Activated T-cell treated with anti-CD3 and anti-CD28 coated beads, Interleukin-2, amount 50 U/mL, for 72 hours (primary cell): ENCODE data around the gene DISP3. TPM values are rescaled to one million over a fixed set of nuclear protein-coding genes. Genes with fewer than 3 reads are reported as not detected.

ENCODE experiments used
- ATAC-seq, 2 donors: fragments of 150-1000 bp; cut with Tn5 transposase; replicated peaks in 1 of 2; 2 replicates each; pipeline ENCODE4 v1.10.0; 2021; ENCODE audit warnings: moderate library complexity in 2 of 2, mild to moderate bottlenecking in 1 of 2
- DNase-seq, 2 donors: peaks; one replicate each; pipeline ENCODE4 v3.0.0; 2021 to 2022; ENCODE audit warnings: mixed read lengths in 1 of 2
- H3K27ac Mint-ChIP-seq: one replicate; pipeline ENCODE4 v1.8.0; 2022; ENCODE audit warnings: mild to moderate bottlenecking, moderate library complexity, mixed read lengths
- H3K27me3 Mint-ChIP-seq: one replicate; pipeline ENCODE4 v1.8.0; 2022; ENCODE audit warnings: low read depth, mixed read lengths
- H3K36me3 Mint-ChIP-seq, 2 donors: one replicate each; pipeline ENCODE4 v1.8.0; 2022; ENCODE audit warnings: mixed read lengths in 2 of 2, mild to moderate bottlenecking in 1 of 2; ENCODE audit not compliant: insufficient read depth in 2 of 2
- H3K4me1 Mint-ChIP-seq: one replicate; pipeline ENCODE4 v1.8.0; 2022; ENCODE audit warnings: low read depth, mixed read lengths
- H3K4me3 Mint-ChIP-seq, 2 donors: one replicate each; pipeline ENCODE4 v1.8.0; 2022; ENCODE audit warnings: mild to moderate bottlenecking in 2 of 2, mixed read lengths in 2 of 2, moderate library complexity in 2 of 2
- H3K9me3 Mint-ChIP-seq, 2 donors: one replicate each; pipeline ENCODE4 v1.8.0; 2022; ENCODE audit warnings: mixed read lengths in 2 of 2
- total RNA-seq, 2 donors: library from RNA; stranded (reverse); gene quantifications; one replicate each; pipeline ENCODE4 v1.2.3, GENCODE V29; 2022

Gene DISP3
- total RNA-seq, 2 donors from 2014 or later, result 0.42 to 0.46 TPM

GRCh38 chr1:11466416-11466815, 12.5 kb upstream of the DISP3 start:
- Mint-ChIP-seq H3K27ac (no peak overlapping the region), H3K4me3 (no peak overlapping the region), H3K4me1 (no peaks in the 10 kb centered on the region), H3K27me3 (no peaks in the 10 kb centered on the region), H3K36me3 (no peaks in the 10 kb centered on the region), H3K9me3 (no peaks in the 10 kb centered on the region)
- DNase-seq (no peak), ATAC-seq (no peak)

GRCh38 chr1:11468878-11469277, 10.1 kb upstream of the DISP3 start:
- Mint-ChIP-seq H3K9me3 (no peaks in the 10 kb centered on the region), H3K27ac (no peak overlapping the region), H3K27me3 (no peaks in the 10 kb centered on the region), H3K36me3 (no peaks in the 10 kb centered on the region), H3K4me3 (no peak overlapping the region), H3K4me1 (no peaks in the 10 kb centered on the region)
- DNase-seq, result no peak
- no peak for ATAC-seq

- Mint-ChIP-seq H3K9me3 (no peaks in the 10 kb centered on the region), H3K27ac (no peak overlapping the region), H3K4me3 (no peak overlapping the region), H3K4me1 (no peaks in the 10 kb centered on the region), H3K36me3 (no peaks in the 10 kb centered on the region), H3K27me3 (no peaks in the 10 kb centered on the region)
- ATAC-seq (no peak), DNase-seq (no peak)
Measured at GRCh38 chr1:11470912-11471311, 8.0 kb upstream of the DISP3 start.

- Mint-ChIP-seq H3K27me3 (no peaks in the 10 kb centered on the region), H3K36me3 (no peaks in the 10 kb centered on the region)
Measured at GRCh38 chr1:11471473-11471872, 7.5 kb upstream of the DISP3 start.

GRCh38 chr1:11472284-11472683, 6.7 kb upstream of the DISP3 start:
- Mint-ChIP-seq H3K9me3 (no peaks in the 10 kb centered on the region), H3K27me3 (no peaks in the 10 kb centered on the region), H3K4me3 (no peak overlapping the region), H3K27ac (no peak overlapping the region), H3K4me1 (no peaks in the 10 kb centered on the region), H3K36me3 (no peaks in the 10 kb centered on the region)
- no peak for DNase-seq
- no peak for ATAC-seq

More at GRCh38 chr1:11471473-11471872, 7.5 kb upstream of the DISP3 start:
- no peak overlapping the region for H3K4me3 Mint-ChIP-seq
- DNase-seq (no peak), ATAC-seq (no peak)
- H3K4me1 Mint-ChIP-seq, result no peaks in the 10 kb centered on the region
- no peaks in the 10 kb centered on the region for H3K9me3 Mint-ChIP-seq
- no peak overlapping the region for H3K27ac Mint-ChIP-seq

GRCh38 chr1:11472741-11473140, 6.2 kb upstream of the DISP3 start:
- H3K4me1 Mint-ChIP-seq, result no peaks in the 10 kb centered on the region
- H3K36me3 Mint-ChIP-seq, result no peaks in the 10 kb centered on the region
- peaks cover 3% of the 10 kb centered on the region for H3K27me3 Mint-ChIP-seq
- no peak for DNase-seq
- no peaks in the 10 kb centered on the region for H3K9me3 Mint-ChIP-seq
- no peak for ATAC-seq
- no peak overlapping the region for H3K4me3 Mint-ChIP-seq
- no peak overlapping the region for H3K27ac Mint-ChIP-seq

GRCh38 chr1:11473491-11474034, 5.4 kb upstream of the DISP3 start:
- Mint-ChIP-seq H3K27me3 (peaks cover 8% of the 10 kb centered on the region), H3K9me3 (no peaks in the 10 kb centered on the region), H3K4me3 (no peak overlapping the region), H3K4me1 (no peaks in the 10 kb centered on the region), H3K27ac (no peak overlapping the region), H3K36me3 (no peaks in the 10 kb centered on the region)
- DNase-seq (peak; percentile 7 to 19), ATAC-seq (no peak)

GRCh38 chr1:11474826-11475225, 4.1 kb upstream of the DISP3 start:
- ATAC-seq, result no peak
- Mint-ChIP-seq H3K4me3 (no peak overlapping the region), H3K9me3 (no peaks in the 10 kb centered on the region)

GRCh38 chr1:11475748-11476147, 3.2 kb upstream of the DISP3 start:
- H3K4me1 Mint-ChIP-seq, result peaks cover 5% of the 10 kb centered on the region
- no peaks in the 10 kb centered on the region for H3K9me3 Mint-ChIP-seq
- no peak for ATAC-seq
- DNase-seq, result no peak
- no peak overlapping the region for H3K4me3 Mint-ChIP-seq
- peaks cover 17% of the 10 kb centered on the region for H3K27me3 Mint-ChIP-seq
- H3K27ac Mint-ChIP-seq, result no peak overlapping the region
- no peaks in the 10 kb centered on the region for H3K36me3 Mint-ChIP-seq

More at GRCh38 chr1:11474826-11475225, 4.1 kb upstream of the DISP3 start:
- no peaks in the 10 kb centered on the region for H3K36me3 Mint-ChIP-seq
- no peaks in the 10 kb centered on the region for H3K4me1 Mint-ChIP-seq
- peaks cover 8% of the 10 kb centered on the region for H3K27me3 Mint-ChIP-seq
- no peak for DNase-seq
- H3K27ac Mint-ChIP-seq, result no peak overlapping the region

GRCh38 chr1:11479375-11479979, 522 bp downstream of the DISP3 start:
- ATAC-seq (no peak), DNase-seq (peak in 1 of 2 donors; percentile 3)
- H3K4me1 Mint-ChIP-seq, result peaks cover 5% of the 10 kb centered on the region
- H3K27ac Mint-ChIP-seq, result no peak overlapping the region
- peak overlapping the region; percentile 68 to 75 for H3K4me3 Mint-ChIP-seq
- H3K36me3 Mint-ChIP-seq, result peaks cover 0 to 2% of the 10 kb centered on the region in 2 donors
- H3K27me3 Mint-ChIP-seq, result peaks cover 26% of the 10 kb centered on the region
- H3K9me3 Mint-ChIP-seq, result no peaks in the 10 kb centered on the region

- H3K4me1 Mint-ChIP-seq, result peaks cover 5% of the 10 kb centered on the region
- ATAC-seq (no peak), DNase-seq (no peak)
- H3K4me3 Mint-ChIP-seq, result peak overlapping the region; percentile 3 to 66
- H3K36me3 Mint-ChIP-seq, result peaks cover 0 to 2% of the 10 kb centered on the region in 2 donors
- H3K9me3 Mint-ChIP-seq, result no peaks in the 10 kb centered on the region
- H3K27me3 Mint-ChIP-seq, result peaks cover 26% of the 10 kb centered on the region
- H3K27ac Mint-ChIP-seq, result no peak overlapping the region
Measured at GRCh38 chr1:11481019-11481418, 2.1 kb downstream of the DISP3 start.

- no peak overlapping the region for H3K4me3 Mint-ChIP-seq
- peaks cover 26% of the 10 kb centered on the region for H3K27me3 Mint-ChIP-seq
- DNase-seq (no peak), ATAC-seq (no peak)
- H3K9me3 Mint-ChIP-seq, result no peaks in the 10 kb centered on the region
- H3K4me1 Mint-ChIP-seq, result peaks cover 5% of the 10 kb centered on the region
- no peak overlapping the region for H3K27ac Mint-ChIP-seq
- peaks cover 0 to 2% of the 10 kb centered on the region in 2 donors for H3K36me3 Mint-ChIP-seq
Measured at GRCh38 chr1:11482198-11482597, 3.2 kb downstream of the DISP3 start.

- peaks cover 21% of the 10 kb centered on the region for H3K27me3 Mint-ChIP-seq
- H3K4me3 Mint-ChIP-seq, result no peak overlapping the region
- H3K9me3 Mint-ChIP-seq, result no peaks in the 10 kb centered on the region
- H3K4me1 Mint-ChIP-seq, result peaks cover 5% of the 10 kb centered on the region
- H3K36me3 Mint-ChIP-seq, result peaks cover 0 to 2% of the 10 kb centered on the region in 2 donors
- DNase-seq, result no peak
- no peak for ATAC-seq
- H3K27ac Mint-ChIP-seq, result no peak overlapping the region
Measured at GRCh38 chr1:11482701-11483479, 3.9 kb downstream of the DISP3 start.
